PC-9 (cell line): ENCODE data around the gene RORC. TPM values are rescaled to one million over a fixed set of nuclear protein-coding genes. Genes with fewer than 3 reads are reported as not detected.
A peak's percentile ranks its signal among the peaks of the same experiment; 100 is the strongest.

ENCODE experiments used
- BruUV-seq: library from RNA; stranded (reverse); fragments of 400-500 nt; replicated peaks from 2 replicates; lab custom pipeline; 2021; lab: Mats Ljungman, UMichigan
- CTCF ChIA-PET: fragments of 300-600 bp; sonication (Branson Sonifier 250); formaldehyde crosslinking; loops from one replicate; lab custom pipeline; 2022; ENCODE audit warnings: antibody characterized with exemption; lab: Charles Lee
- POLR2A ChIA-PET: fragments of 300-600 bp; sonication (Branson Sonifier 250); formaldehyde crosslinking; loops from one replicate; lab custom pipeline; 2022; ENCODE audit warnings: antibody characterized with exemption; ENCODE audit not compliant: unreplicated experiment; lab: Charles Lee
- DNase-seq, 2 experiments: peaks; one replicate each; pipeline versions ENCODE4 v3.0.0 to v3.0.0-alpha.2; 2015 to 2022; ENCODE audit warnings: mixed read lengths in 1 of 2
- H2AFZ ChIP-seq: fragments of 200-600 bp; sonication (generic); 2 replicates; pipeline ENCODE4 v1.8.1; 2017; ENCODE audit warnings: antibody characterized with exemption
- H3F3A ChIP-seq: fragments of 200-600 bp; sonication (generic); 2 replicates; pipeline ENCODE4 v1.8.1; 2017; ENCODE audit warnings: antibody characterized with exemption, mild to moderate bottlenecking, low read depth; ENCODE audit not compliant: insufficient read depth
- H3K27ac ChIP-seq: fragments of 200-600 bp; sonication (generic); 2 replicates; pipeline ENCODE4 v1.6.1; 2016; ENCODE audit warnings: mixed run types
- H3K27me3 ChIP-seq: fragments of 200-600 bp; sonication (generic); 2 replicates; pipeline ENCODE4 v1.6.1; 2016; ENCODE audit warnings: low read depth, mixed run types; ENCODE audit not compliant: insufficient read depth
- H3K36me3 ChIP-seq: fragments of 200-600 bp; sonication (generic); 2 replicates; pipeline ENCODE4 v1.6.1; 2016; ENCODE audit warnings: low read depth, mixed run types
- H3K4me1 ChIP-seq: fragments of 200-600 bp; sonication (generic); replicated peaks from 2 replicates; pipeline ENCODE4 v1.6.1; 2016; ENCODE audit warnings: mixed run types; ENCODE audit not compliant: insufficient read depth
- H3K4me2 ChIP-seq: fragments of 200-600 bp; sonication (generic); 2 replicates; pipeline ENCODE4 v1.6.1; 2017; ENCODE audit warnings: mixed run types
- H3K4me3 ChIP-seq: fragments of 200-600 bp; sonication (generic); 2 replicates; pipeline ENCODE4 v1.6.1; 2016; ENCODE audit warnings: mixed run types
- H3K79me2 ChIP-seq: fragments of 200-600 bp; sonication (generic); 2 replicates; pipeline ENCODE4 v1.6.1; 2017; ENCODE audit warnings: low read depth, mixed run types
- H3K9me2 ChIP-seq: fragments of 200-600 bp; sonication (generic); 2 replicates; pipeline ENCODE4 v1.8.1; 2017; ENCODE audit warnings: mild to moderate bottlenecking; ENCODE audit not compliant: insufficient read depth
- H3K9me3 ChIP-seq: fragments of 200-600 bp; sonication (generic); 2 replicates; pipeline ENCODE4 v1.8.1; 2016; ENCODE audit warnings: low read depth; ENCODE audit not compliant: insufficient read depth
- H4K20me1 ChIP-seq: fragments of 200-600 bp; sonication (generic); 2 replicates; pipeline ENCODE4 v1.8.1; 2017; ENCODE audit not compliant: insufficient read depth
- CTCF ChIP-seq: fragments of 200-600 bp; sonication (generic); conservative IDR thresholded peaks from 2 replicates; pipeline ENCODE4 v1.6.1; 2017; ENCODE audit warnings: mixed run types, antibody characterized with exemption, mild to moderate bottlenecking, moderate library complexity
- EZH2 ChIP-seq: fragments of 200-600 bp; sonication (generic); IDR thresholded peaks from 2 replicates; pipeline ENCODE4 v1.8.0; 2017; ENCODE audit warnings: antibody characterized with exemption, low read depth
- intact Hi-C: fragments of 100-400 bp; cut with micrococcal nuclease; formaldehyde crosslinking; loops from one replicate; pipeline ENCODE4 v1.10.0; 2022; ENCODE audit not compliant: unreplicated experiment
- total RNA-seq: library from RNA; stranded (reverse); gene quantifications from 2 replicates; pipeline ENCODE4 v1.2.3, GENCODE V29; 2021

RORC gene
- total RNA-seq, 1 experiment from 2014 or later: 0.35 TPM

- no peak overlapping the region for H3K4me2 ChIP-seq
These were observed 16.4 kb upstream of the RORC start for GRCh38 chr1:151847867-151848596.

GRCh38 chr1:151846686-151847237, 15.2 kb upstream of the RORC start:
- Histone ChIP-seq H3K4me3 (no peak overlapping the region), H3K9me2 (no peaks in the 10 kb centered on the region), H3K27me3 (no peaks in the 10 kb centered on the region), H3F3A (no peaks in the 10 kb centered on the region), H3K79me2 (peaks cover 2% of the 10 kb centered on the region; the same call in 1 of the 2 replicates), H3K27ac (no peak overlapping the region), H3K9me3 (no peaks in the 10 kb centered on the region), H2AFZ (no peak overlapping the region), H3K4me2 (no peak overlapping the region), H3K4me1 (no peaks in the 10 kb centered on the region), H3K36me3 (no peaks in the 10 kb centered on the region), H4K20me1 (no peaks in the 10 kb centered on the region)
- ChIA-PET CTCF (no interaction called here), POLR2A (interaction anchor here (0.7 kb wide), 1 partner anchor 90 kb away, joined by 3 read pairs; no protein-coding TSS in a partner anchor)
- intact Hi-C loops: no loop called here
- no peak for TF ChIP-seq EZH2
- TF ChIP-seq CTCF: no peak
- no TSS peak for BruUV-seq
- peak in 1 of 2 experiments; percentile 5 for DNase-seq

More at GRCh38 chr1:151847867-151848596, 16.4 kb upstream of the RORC start:
- CTCF ChIA-PET: no interaction called here
- Histone ChIP-seq H3K9me2 (no peaks in the 10 kb centered on the region), H3K79me2 (no peaks in the 10 kb centered on the region), H3K36me3 (no peaks in the 10 kb centered on the region), H3K4me1 (no peaks in the 10 kb centered on the region), H3K27ac (no peak overlapping the region), H3K27me3 (no peaks in the 10 kb centered on the region), H2AFZ (no peak overlapping the region), H3K9me3 (no peaks in the 10 kb centered on the region), H3K4me3 (no peak overlapping the region), H3F3A (no peaks in the 10 kb centered on the region), H4K20me1 (no peaks in the 10 kb centered on the region)
- DNase-seq: no peak
- no TSS peak for BruUV-seq
- intact Hi-C loops: no loop called here
- TF ChIP-seq EZH2 (no peak), CTCF (no peak)
- POLR2A ChIA-PET: no interaction called here

- Histone ChIP-seq H4K20me1 (no peaks in the 10 kb centered on the region), H3K27ac (no peak overlapping the region), H3K79me2 (peaks cover 7% of the 10 kb centered on the region; the same call in 1 of the 2 replicates), H3K4me1 (peaks cover 6% of the 10 kb centered on the region), H3K9me2 (no peaks in the 10 kb centered on the region), H3K4me2 (no peak overlapping the region), H3K4me3 (no peak overlapping the region), H3K9me3 (no peaks in the 10 kb centered on the region), H3F3A (peaks cover 2% of the 10 kb centered on the region; the same call in 1 of the 2 replicates), H3K36me3 (no peaks in the 10 kb centered on the region), H2AFZ (no peak overlapping the region), H3K27me3 (no peaks in the 10 kb centered on the region)
- CTCF ChIA-PET: interaction anchor here (0.5 to 0.6 kb wide), 2 partner anchors 25 to 53 kb away, joined by 3 to 9 read pairs; no protein-coding TSS in a partner anchor
- TF ChIP-seq EZH2: no peak
- no peak for TF ChIP-seq CTCF
- no TSS peak for BruUV-seq
- POLR2A ChIA-PET: interaction anchor here (0.6 to 0.7 kb wide), 2 partner anchors 8 to 91 kb away, joined by 3 to 4 read pairs; no protein-coding TSS in a partner anchor
- intact Hi-C loops: no loop called here
- DNase-seq: peak in 1 of 2 experiments; percentile 30
These were observed 14.5 kb upstream of the RORC start for GRCh38 chr1:151846062-151846568.
